Retina (tissue), 1 donor: ENCODE measurements around the gene AGBL4.
A peak's percentile ranks its signal among the peaks of the same experiment; 100 is the strongest.

ENCODE experiments used
- DNase-seq: peaks from one replicate; pipeline ENCODE4 v3.0.0-alpha.2; 2016

Gene AGBL4

DNA sequence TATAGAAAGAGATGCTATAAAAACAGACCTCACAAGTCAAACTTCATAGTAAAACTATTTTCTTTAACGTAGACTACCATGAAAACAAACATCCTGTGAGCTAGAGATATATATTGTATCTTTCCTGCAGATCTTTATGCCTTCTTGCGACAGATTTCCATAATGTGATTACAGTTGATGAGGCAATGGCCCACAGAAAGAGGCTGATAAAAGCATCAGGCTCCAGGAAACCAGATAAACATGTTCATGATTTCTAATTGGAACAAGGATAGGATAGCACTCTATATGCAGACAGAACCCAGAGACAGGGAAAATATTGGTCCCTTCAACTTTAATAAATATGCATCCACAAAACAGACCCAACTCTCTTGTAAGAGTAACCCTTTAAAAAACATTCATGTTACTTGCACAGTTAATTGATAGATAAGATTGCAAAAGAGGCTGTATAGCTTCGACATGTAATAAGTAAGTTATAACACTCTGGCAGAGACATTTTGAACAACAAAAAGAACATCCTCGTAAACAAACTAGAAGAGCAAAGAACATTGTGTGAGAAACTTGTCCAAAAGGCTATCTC is 329.4 kb downstream of the AGBL4 start:
- no peak for DNase-seq

DNA sequence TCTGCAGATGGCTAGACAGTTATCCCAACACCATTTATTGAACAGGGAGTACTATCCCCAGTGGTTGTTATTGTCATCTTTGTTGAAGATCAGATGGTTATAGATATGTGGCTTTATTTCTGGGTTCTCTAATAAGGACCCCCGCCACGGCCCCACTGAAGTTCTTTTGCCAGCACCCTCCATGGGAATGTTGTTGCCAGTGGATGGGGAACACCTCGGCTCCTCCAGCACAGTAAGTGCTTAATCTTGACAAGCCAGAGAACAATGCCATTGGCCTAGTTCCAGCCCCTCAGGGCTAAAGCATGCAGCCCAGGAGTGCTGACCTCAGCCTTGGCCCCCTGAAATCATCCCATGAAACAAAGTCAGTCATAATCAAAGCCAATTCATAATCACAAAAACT is 337.6 kb downstream of the AGBL4 start:
- DNase-seq: peak; percentile 12

- DNase-seq: no peak
Measured at GRCh38 chr1:49677706-49678105, 346.0 kb downstream of the AGBL4 start.

DNA sequence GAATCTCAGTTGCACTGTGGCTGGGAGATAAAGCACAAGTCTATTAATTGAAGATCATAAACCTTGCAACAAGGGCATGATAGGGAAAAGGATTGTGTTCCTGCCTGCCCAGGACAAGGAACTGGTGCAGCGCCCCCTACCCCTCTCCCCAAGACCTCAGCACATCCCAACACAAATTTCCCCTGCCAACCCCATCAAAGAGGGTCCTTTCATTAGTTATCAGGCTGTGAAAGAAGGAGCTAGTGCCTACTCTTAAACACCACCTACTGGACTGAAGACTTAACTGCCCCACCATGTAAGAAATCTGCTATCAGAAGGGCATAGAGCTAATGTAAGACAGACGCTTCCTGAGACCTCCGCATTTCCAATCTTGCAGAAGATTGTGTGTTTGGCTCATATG is 372.6 kb downstream of the AGBL4 start:
- DNase-seq: no peak

DNA sequence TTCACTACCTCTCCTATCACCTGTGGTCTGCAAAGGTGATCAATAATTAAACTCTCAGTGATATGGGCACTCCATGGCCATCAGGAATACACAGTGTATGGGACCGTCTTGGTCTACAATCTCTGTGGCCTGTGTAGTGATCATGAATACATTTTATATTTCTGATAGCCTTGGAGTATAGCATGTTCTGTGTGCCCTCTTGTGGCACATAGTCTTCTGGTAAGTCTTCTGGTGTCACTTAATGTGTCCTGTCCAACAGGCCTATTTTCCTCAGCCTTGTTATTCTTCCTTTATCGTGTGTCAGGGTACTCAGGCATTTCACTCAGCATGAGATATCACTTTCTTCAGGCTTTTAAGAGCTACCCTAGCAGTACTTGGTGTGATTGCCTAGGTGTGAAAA is 393.6 kb downstream of the AGBL4 start:
- DNase-seq: no peak

GRCh38 chr1:49627781-49628180 is 396.0 kb downstream of the AGBL4 start:
- DNase-seq: no peak

- DNase-seq: no peak
Measured at GRCh38 chr1:49626472-49626871, 397.3 kb downstream of the AGBL4 start.

- DNase-seq: no peak
Measured at GRCh38 chr1:49622877-49623276, 400.9 kb downstream of the AGBL4 start.

GRCh38 chr1:49606082-49606481 is 417.7 kb downstream of the AGBL4 start:
- DNase-seq: peak; percentile 28

DNA sequence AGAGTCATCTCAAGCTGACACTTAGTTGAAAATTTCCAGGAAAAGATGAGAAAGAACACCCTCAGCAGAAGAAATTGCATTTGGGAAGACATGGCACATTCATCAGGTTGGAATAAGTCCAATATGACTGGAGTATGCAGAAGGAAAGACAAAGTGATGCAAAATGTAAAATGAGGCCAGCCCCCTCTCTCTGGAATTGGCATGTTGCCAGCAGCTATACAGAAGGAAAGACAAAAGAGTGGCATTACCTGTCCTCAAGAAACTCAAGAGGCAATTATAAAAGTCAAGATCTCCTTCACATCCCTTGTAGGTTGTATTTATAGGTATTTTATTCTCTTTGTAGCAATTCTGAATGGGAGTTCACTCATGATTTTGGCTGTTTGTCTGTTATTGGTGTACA is 426.3 kb downstream of the AGBL4 start:
- no peak for DNase-seq

GRCh38 chr1:49576327-49576901 is 447.3 kb downstream of the AGBL4 start:
- DNase-seq: no peak

GRCh38 chr1:49556676-49557234 is 467.0 kb downstream of the AGBL4 start:
- DNase-seq: no peak

DNA sequence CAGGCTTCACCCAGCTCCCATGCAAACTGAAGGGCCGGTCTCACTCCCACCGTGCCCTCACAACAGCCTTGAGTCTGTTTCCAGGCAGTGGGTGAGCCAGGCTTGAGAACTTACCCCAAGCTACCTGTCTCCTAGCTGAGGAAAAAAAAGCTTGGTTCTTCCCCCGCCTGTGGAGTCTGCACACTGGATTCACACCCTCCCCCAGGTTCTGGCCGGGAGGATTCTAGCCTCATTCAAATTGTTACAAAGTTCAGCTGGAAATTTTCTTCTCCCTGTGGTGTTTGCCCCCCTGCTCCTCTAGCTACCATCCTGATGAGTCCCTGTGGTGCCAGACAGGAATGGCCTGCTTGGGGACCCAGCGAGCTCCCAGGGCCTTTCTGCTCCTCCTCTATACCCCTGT is 471.7 kb downstream of the AGBL4 start:
- DNase-seq: no peak

DNA sequence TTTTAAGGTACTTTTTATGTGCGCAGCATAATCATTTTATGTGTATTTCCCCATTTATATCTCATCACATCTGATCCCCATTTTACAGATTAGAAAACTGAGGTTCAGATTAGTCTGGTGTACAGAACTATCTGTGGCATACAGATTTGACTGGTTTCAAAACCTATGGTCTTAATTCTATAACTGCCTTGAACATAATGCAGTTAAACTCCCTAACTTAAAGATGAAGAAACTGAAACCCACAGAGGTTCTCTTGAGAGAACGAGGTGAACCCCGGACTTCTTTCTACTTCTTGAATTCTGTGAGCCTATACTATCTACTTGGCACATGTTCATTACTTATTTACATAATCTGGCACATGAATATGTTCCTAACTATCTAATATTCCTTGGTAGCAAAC is 479.1 kb downstream of the AGBL4 start:
- no peak for DNase-seq

GRCh38 chr1:49541096-49541752 is 482.5 kb downstream of the AGBL4 start:
- no peak for DNase-seq

DNA sequence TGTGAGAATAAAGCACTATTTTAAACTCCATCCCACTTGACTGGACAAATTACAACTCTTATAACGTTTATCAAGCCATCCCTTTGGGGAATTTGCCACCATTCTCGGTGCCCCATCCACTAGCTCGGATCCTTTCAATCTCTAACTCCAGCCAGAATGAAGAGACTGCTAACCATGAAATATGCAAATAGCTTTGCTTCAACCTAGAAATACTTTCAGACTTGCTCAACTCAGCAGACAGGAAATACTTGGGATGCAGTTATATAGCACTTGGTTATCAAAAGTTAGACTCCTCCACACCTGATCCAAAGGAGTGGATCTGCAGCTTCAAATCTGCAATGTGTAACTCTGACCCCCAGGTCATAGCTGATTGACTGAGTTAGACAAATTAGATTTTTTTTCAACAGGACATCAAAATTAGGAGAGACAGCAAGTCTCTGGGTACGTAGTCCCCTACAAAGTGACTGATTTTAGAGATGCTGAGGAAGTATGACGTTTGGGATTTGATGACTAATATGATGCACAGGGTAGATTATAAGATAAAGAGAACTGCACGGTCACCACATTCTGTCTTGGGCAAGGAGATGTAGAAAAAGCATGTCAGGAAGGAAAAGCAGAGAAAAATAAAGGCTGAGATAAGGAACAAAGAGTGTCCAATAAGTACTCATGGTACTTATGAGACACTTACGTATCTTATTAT is 496.0 kb downstream of the AGBL4 start:
- no peak for DNase-seq

DNA sequence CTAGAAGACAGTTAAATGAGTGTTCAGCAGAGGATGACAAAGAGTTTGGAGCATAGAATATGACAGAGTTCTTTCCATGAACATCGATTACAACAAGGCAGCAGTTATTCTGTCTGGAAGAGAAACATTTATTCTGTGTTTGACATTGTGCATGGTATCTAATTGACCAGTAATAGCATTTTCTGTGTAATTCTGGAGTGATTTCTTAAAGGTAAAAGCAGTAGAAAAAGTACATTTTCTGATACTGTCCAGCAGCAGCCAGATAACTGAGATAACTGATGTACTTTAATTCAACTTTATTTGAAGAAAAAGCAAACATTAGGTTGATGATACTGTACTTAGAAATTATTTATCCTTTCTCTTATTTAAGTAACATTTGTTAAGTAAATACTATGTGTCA is 497.1 kb downstream of the AGBL4 start:
- no peak for DNase-seq

GRCh38 chr1:49523764-49524163 is 500.0 kb downstream of the AGBL4 start:
- DNase-seq: no peak

DNA sequence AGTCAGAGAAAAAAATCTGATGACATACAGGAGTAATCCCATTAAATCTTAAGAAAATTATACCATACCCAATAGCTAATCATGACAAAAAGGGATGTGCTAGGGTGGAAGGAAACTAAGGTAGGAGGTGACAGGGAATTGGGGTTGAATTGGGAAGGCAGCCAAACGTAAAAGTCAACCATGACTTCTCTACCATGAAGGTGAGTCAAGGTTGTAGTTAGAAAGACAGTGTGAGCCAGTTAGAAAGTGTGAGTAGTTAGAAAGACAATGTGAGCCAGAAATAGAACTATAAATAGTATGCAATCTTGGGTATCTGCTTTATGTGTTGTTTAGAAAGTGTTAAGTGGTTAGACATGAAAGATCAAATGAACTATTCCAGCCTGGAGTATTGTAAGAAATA is 556.8 kb downstream of the AGBL4 start:
- DNase-seq: no peak

DNA sequence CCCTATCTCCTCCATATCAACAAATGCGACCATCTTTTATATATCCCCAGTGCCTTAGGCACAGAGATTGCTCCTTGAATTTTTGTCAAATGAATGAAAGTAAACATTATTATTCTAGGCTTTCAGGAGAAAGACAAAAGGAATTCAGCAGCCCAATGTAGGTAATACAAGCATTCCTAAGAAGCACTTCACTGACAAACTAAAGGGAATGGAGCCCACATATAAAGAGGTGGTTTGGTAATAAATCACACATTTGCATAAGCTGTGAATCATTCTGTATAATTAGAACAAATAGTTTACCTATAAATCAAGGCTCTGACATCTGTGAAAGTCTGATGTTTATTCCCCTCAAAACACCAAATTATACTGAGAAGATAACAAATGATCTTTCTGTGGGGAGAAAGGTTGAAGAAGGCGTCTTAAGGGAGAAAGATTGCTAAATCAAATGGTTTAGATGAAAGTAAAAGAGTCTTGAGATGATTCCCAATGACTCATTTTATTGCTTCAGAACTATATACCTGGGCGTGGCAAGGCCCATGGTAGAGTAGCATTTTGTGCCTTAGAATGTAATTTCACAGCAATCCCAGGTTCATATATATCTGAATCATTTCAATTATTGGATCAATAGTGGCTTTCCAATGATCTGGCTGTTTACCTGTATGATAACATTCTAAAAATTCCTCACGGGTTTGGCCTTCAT is 558.1 kb downstream of the AGBL4 start:
- DNase-seq: no peak

DNA sequence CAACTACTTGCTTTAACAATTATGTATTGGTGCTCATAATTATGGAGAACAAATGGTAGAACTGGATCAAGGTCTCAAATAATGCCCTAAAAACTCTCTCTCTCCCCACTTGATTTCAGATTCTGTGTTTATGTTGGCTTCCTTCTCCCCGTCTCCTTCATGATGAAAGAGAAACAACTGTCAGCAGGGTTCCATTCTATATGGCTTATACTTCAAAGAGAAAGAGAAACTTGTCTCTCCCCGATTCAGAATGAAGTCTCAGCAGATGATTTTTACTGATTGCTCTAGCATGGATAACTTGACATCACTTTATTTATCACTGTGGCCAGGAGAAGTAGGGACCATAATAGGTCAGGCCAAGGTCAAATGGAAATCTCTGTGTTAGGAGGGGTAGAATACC is 575.6 kb downstream of the AGBL4 start:
- no peak for DNase-seq

GRCh38 chr1:49436865-49437264 is 586.9 kb downstream of the AGBL4 start:
- no peak for DNase-seq

- no peak for DNase-seq
Measured at GRCh38 chr1:49435291-49435690, 588.5 kb downstream of the AGBL4 start.
